MM.1S (cell line): ENCODE measurements around the gene C5AR2.
"Not testable (repeated sequence)": the region's sequence is repeated elsewhere in the genome, so short reads cannot be mapped to it uniquely, and the experiment has no call there.

ENCODE experiments used
- DNase-seq: peaks from one replicate; pipeline ENCODE4 v3.0.0-alpha.2; 2015
- H2AFZ ChIP-seq: fragments of 300-600 bp; sonication (generic); 2 replicates; pipeline ENCODE4 v1.6.0; 2016; ENCODE audit warnings: antibody characterized with exemption, low read length
- H3F3A ChIP-seq: fragments of 300-600 bp; sonication (generic); 2 replicates; pipeline ENCODE4 v1.6.1; 2016; ENCODE audit warnings: mild to moderate bottlenecking, antibody characterized with exemption, low read length, moderate library complexity, mixed read lengths; ENCODE audit not compliant: insufficient read depth
- H3K27ac ChIP-seq: fragments of 300-600 bp; sonication (generic); 2 replicates; pipeline ENCODE4 v1.5.1; 2016; ENCODE audit warnings: mild to moderate bottlenecking, low read length
- H3K27me3 ChIP-seq: fragments of 300-600 bp; sonication (generic); replicated peaks from 2 replicates; pipeline ENCODE4 v1.6.0; 2016; ENCODE audit warnings: low read length; ENCODE audit not compliant: insufficient read depth
- H3K36me3 ChIP-seq: fragments of 300-600 bp; sonication (generic); replicated peaks from 2 replicates; pipeline ENCODE4 v1.6.1; 2016; ENCODE audit warnings: mild to moderate bottlenecking, low read length, mixed read lengths; ENCODE audit not compliant: insufficient read depth
- H3K4me1 ChIP-seq: fragments of 300-600 bp; sonication (generic); 2 replicates; pipeline ENCODE4 v1.6.1; 2016; ENCODE audit warnings: low read length, mixed read lengths
- H3K4me2 ChIP-seq: fragments of 300-600 bp; sonication (generic); 2 replicates; pipeline ENCODE4 v1.6.0; 2016; ENCODE audit warnings: low read depth, low read length
- H3K4me3 ChIP-seq: fragments of 300-600 bp; sonication (generic); 2 replicates; pipeline ENCODE4 v1.5.1; 2016; ENCODE audit warnings: low read length, mixed read lengths
- H3K79me2 ChIP-seq: fragments of 300-600 bp; sonication (generic); 2 replicates; pipeline ENCODE4 v1.6.1; 2016; ENCODE audit warnings: mixed run types, low read length, mixed read lengths
- H3K9ac ChIP-seq: fragments of 300-600 bp; sonication (generic); 2 replicates; pipeline ENCODE4 v1.6.1; 2016; ENCODE audit warnings: low read length, mixed read lengths
- H3K9me2 ChIP-seq: fragments of 300-600 bp; sonication (generic); replicated peaks from 2 replicates; pipeline ENCODE4 v1.6.1; 2016; ENCODE audit warnings: mild to moderate bottlenecking, low read length, mixed read lengths; ENCODE audit not compliant: insufficient read depth
- H3K9me3 ChIP-seq: fragments of 300-600 bp; sonication (generic); replicated peaks from 2 replicates; pipeline ENCODE4 v1.6.1; 2016; ENCODE audit warnings: mild to moderate bottlenecking, low read length, mixed read lengths; ENCODE audit not compliant: insufficient read depth
- H4K20me1 ChIP-seq: fragments of 300-600 bp; sonication (generic); 2 replicates; pipeline ENCODE4 v1.6.1; 2016; ENCODE audit warnings: mild to moderate bottlenecking, low read length, moderate library complexity, mixed read lengths; ENCODE audit not compliant: insufficient read depth
- CTCF ChIP-seq: fragments of 300-600 bp; sonication (generic); IDR thresholded peaks from 2 replicates; pipeline ENCODE4 v1.5.1; 2016; ENCODE audit warnings: antibody characterized with exemption, low read length, mixed read lengths
- EZH2 ChIP-seq: fragments of 300-600 bp; sonication (generic); optimal IDR thresholded peaks from 2 replicates; pipeline ENCODE3; 2017; ENCODE audit warnings: low read depth, mild to moderate bottlenecking, antibody characterized with exemption, low read length, mixed read lengths
- EZH2phosphoT487 ChIP-seq: fragments of 300-600 bp; sonication (generic); IDR thresholded peaks from 2 replicates; pipeline ENCODE4 v1.6.1; 2018; ENCODE audit warnings: antibody characterized with exemption, low read length

C5AR2 gene

GRCh38 chr19:47381653-47382279 is 49.8 kb downstream of the C5AR2 start:
- DNase-seq: no peak
- no peaks in the 10 kb centered on the region for H3K9me2 ChIP-seq
- no peaks in the 10 kb centered on the region for H3F3A ChIP-seq
- no peaks in the 10 kb centered on the region for H3K4me1 ChIP-seq
- no peaks in the 10 kb centered on the region for H3K27me3 ChIP-seq
- no peak overlapping the region for H2AFZ ChIP-seq
- TF ChIP-seq EZH2 (no peak), EZH2phosphoT487 (no peak), CTCF (no peak)
- H3K79me2 ChIP-seq: no peaks in the 10 kb centered on the region
- no peaks in the 10 kb centered on the region for H3K9me3 ChIP-seq
- no peak overlapping the region for H3K9ac ChIP-seq
- H3K4me3 ChIP-seq: no peak overlapping the region
- H3K36me3 ChIP-seq: no peaks in the 10 kb centered on the region
- no peak overlapping the region for H3K4me2 ChIP-seq
- H4K20me1 ChIP-seq: no peaks in the 10 kb centered on the region
- H3K27ac ChIP-seq: no peak overlapping the region

GRCh38 chr19:47383890-47384289 is 51.9 kb downstream of the C5AR2 start:
- DNase-seq, H3K9ac ChIP-seq, H2AFZ ChIP-seq, H3K27me3 ChIP-seq, H3K4me3 ChIP-seq, H3K9me3 ChIP-seq, H3K36me3 ChIP-seq, H3K79me2 ChIP-seq, H3F3A ChIP-seq, H4K20me1 ChIP-seq, H3K4me1 ChIP-seq, H3K27ac ChIP-seq, H3K4me2 ChIP-seq, H3K9me2 ChIP-seq: not testable (repeated sequence)

GRCh38 chr19:47384533-47384932 is 52.6 kb downstream of the C5AR2 start:
- not testable (repeated sequence) for H3K9me3 ChIP-seq, H3K4me3 ChIP-seq, H3K27ac ChIP-seq, H3K36me3 ChIP-seq, H2AFZ ChIP-seq, H3K4me2 ChIP-seq, H3F3A ChIP-seq, H3K9ac ChIP-seq, H3K9me2 ChIP-seq, H3K27me3 ChIP-seq, H4K20me1 ChIP-seq, H3K4me1 ChIP-seq, DNase-seq, H3K79me2 ChIP-seq

GRCh38 chr19:47386582-47386981 is 54.6 kb downstream of the C5AR2 start:
- not testable (repeated sequence) for H3K36me3 ChIP-seq, H2AFZ ChIP-seq, H3K79me2 ChIP-seq, H4K20me1 ChIP-seq, H3K9me3 ChIP-seq, H3K9ac ChIP-seq, H3K27me3 ChIP-seq, H3K4me2 ChIP-seq, H3K9me2 ChIP-seq, DNase-seq, H3F3A ChIP-seq, H3K4me3 ChIP-seq, H3K27ac ChIP-seq, H3K4me1 ChIP-seq

GRCh38 chr19:47387623-47388022 is 55.6 kb downstream of the C5AR2 start:
- not testable (repeated sequence) for H3K79me2 ChIP-seq, H3K4me2 ChIP-seq, H3K9me2 ChIP-seq, H3K9ac ChIP-seq, H3K4me3 ChIP-seq, H3K27me3 ChIP-seq, H3K36me3 ChIP-seq, DNase-seq, H2AFZ ChIP-seq, H3F3A ChIP-seq, H3K9me3 ChIP-seq, H3K4me1 ChIP-seq, H3K27ac ChIP-seq, H4K20me1 ChIP-seq

GRCh38 chr19:47388721-47389120 is 56.7 kb downstream of the C5AR2 start:
- H3K9me2 ChIP-seq, H3K4me3 ChIP-seq, H3K79me2 ChIP-seq, DNase-seq, H3K4me1 ChIP-seq, H3K9ac ChIP-seq, H3K27ac ChIP-seq, H3K4me2 ChIP-seq, H3K9me3 ChIP-seq, H3K27me3 ChIP-seq, H4K20me1 ChIP-seq, H2AFZ ChIP-seq, H3K36me3 ChIP-seq, H3F3A ChIP-seq: not testable (repeated sequence)
